Gastrocnemius medialis (tissue), 4 donors: ENCODE data around the gene DAGLB. TPM values are rescaled to one million over a fixed set of nuclear protein-coding genes. Genes with fewer than 3 reads are reported as not detected.
A peak's percentile ranks its signal among the peaks of the same experiment; 100 is the strongest.

Source experiments
- ATAC-seq, 2 donors: fragments of 150-250 bp; one replicate each; pipeline ENCODE4 v1.9.1; 2016
- DNase-seq, 2 donors: peaks; one replicate each; pipeline ENCODE4 v3.0.0-alpha.2; 2019
- H3K27ac ChIP-seq, 4 donors: fragments of 200-600 bp; sonication (generic); 1 replicate in 1 of 4; 2 replicates in 3 of 4; pipeline ENCODE4 v1.5.1; 2016 to 2018; ENCODE audit warnings: mild to moderate bottlenecking in 2 of 4, moderate library complexity in 1 of 4
- H3K27me3 ChIP-seq, 3 donors: fragments of 200-600 bp; sonication (generic) in 2 of 3; 1 replicate in 1 of 3; 2 replicates in 2 of 3; pipeline versions ENCODE4 v1.5.1 to v1.6.0; 2016 to 2019; ENCODE audit warnings: mild to moderate bottlenecking in 1 of 3, moderate library complexity in 1 of 3
- H3K36me3 ChIP-seq, 2 donors: fragments of 200-600 bp; sonication (generic) in 1 of 2; one replicate each; pipeline ENCODE4 v1.5.1; 2017 to 2018
- H3K4me1 ChIP-seq, 2 donors: fragments of 200-600 bp; sonication (generic) in 1 of 2; one replicate each; pipeline ENCODE4 v1.5.1; 2016 to 2017; ENCODE audit warnings: mild to moderate bottlenecking in 2 of 2
- H3K4me3 ChIP-seq, 4 donors: fragments of 200-600 bp; sonication (generic) in 3 of 4; 1 replicate in 1 of 4; 2 replicates in 3 of 4; pipeline ENCODE4 v1.5.1; 2016 to 2019; ENCODE audit warnings: mild to moderate bottlenecking in 2 of 4
- H3K9me3 ChIP-seq, 3 donors: fragments of 200-600 bp; sonication (generic) in 2 of 3; 1 replicate in 1 of 3; 2 replicates in 2 of 3; pipeline ENCODE4 v1.5.1; 2016 to 2019
- CTCF ChIP-seq, 5 experiments: fragments of 450-650 bp in 3 of 5; fragments of 200-600 bp in 2 of 5; sonication (generic) in 2 of 5; IDR thresholded peaks in 4 of 5; conservative IDR thresholded peaks in 1 of 5; 1 replicate in 4 of 5; 2 replicates in 1 of 5; pipeline ENCODE4 v1.5.1; 2016 to 2019; ENCODE audit warnings: antibody characterized with exemption in 5 of 5, mild to moderate bottlenecking in 3 of 5, moderate library complexity in 3 of 5
- POLR2A ChIP-seq, 2 donors: fragments of 450-650 bp; IDR thresholded peaks; one replicate each; pipeline ENCODE4 v1.6.1; 2017; ENCODE audit warnings: antibody characterized with exemption in 2 of 2, mild to moderate bottlenecking in 2 of 2, moderate library complexity in 2 of 2
- in situ Hi-C, 4 donors: fragments of 200-750 bp; cut with MboI; loops; one replicate each; pipeline versions ENCODE4 v1.15.0 to v1.8.0; 2017; ENCODE audit warnings: low sequenced_read_pairs in 4 of 4
- intact Hi-C: fragments of 100-400 bp; cut with DNase I; formaldehyde crosslinking; loops from one replicate; pipeline ENCODE4 v1.15.1; 2023; ENCODE audit warnings: low total_unique reads
- total RNA-seq, 4 donors: library from RNA; depleted of rRNA; stranded (reverse); fragments of >200 nt; gene quantifications; one replicate each; pipeline versions ENCODE4 v1.1.0 to v1.2.3, GENCODE V29; 2016

Gene DAGLB
- total RNA-seq, 4 donors from 2014 or later = 11.7 to 24.0 (median 16.1) TPM

- H3K27me3 ChIP-seq = no peaks in the 10 kb centered on the region
- DNase-seq (no peak), ATAC-seq (no peak)
- intact Hi-C loops (no loop called here), in situ Hi-C loops (no loop called here)
- H3K4me3 ChIP-seq = peak overlapping the region; percentile 64 to 91 (median 72)
- H3K27ac ChIP-seq = peak overlapping the region; percentile 76 to 93 (median 87)
- H3K4me1 ChIP-seq = peaks cover 41 to 44% of the 10 kb centered on the region in 2 donors
- no peaks in the 10 kb centered on the region for H3K9me3 ChIP-seq
- H3K36me3 ChIP-seq = no peaks in the 10 kb centered on the region
- TF ChIP-seq POLR2A (IDR thresholded peaks at IDR 0.05) = no peak
- TF ChIP-seq CTCF (IDR thresholded peaks at IDR 0.05 in 4 of 5, conservative IDR thresholded peaks at IDR 0.05 in 1 of 5) = no peak
Observed at GRCh38 chr7:6482743-6483119, 35.0 kb upstream of the DAGLB start.

GRCh38 chr7:6482307-6482706 is 34.6 kb upstream of the DAGLB start:
- Histone ChIP-seq H3K9me3 (no peaks in the 10 kb centered on the region), H3K4me3 (peak overlapping the region; percentile 64 to 91 (median 72)), H3K27me3 (no peaks in the 10 kb centered on the region), H3K4me1 (peaks cover 45 to 49% of the 10 kb centered on the region in 2 donors), H3K36me3 (no peaks in the 10 kb centered on the region), H3K27ac (peak overlapping the region in 3 of 4 donors; percentile 83 to 93 (median 91))
- no peak for TF ChIP-seq POLR2A (IDR thresholded peaks at IDR 0.05)
- no peak for TF ChIP-seq CTCF (IDR thresholded peaks at IDR 0.05 in 4 of 5, conservative IDR thresholded peaks at IDR 0.05 in 1 of 5)
- in situ Hi-C loops = no loop called here
- DNase-seq (no peak), ATAC-seq (no peak)
- intact Hi-C loops = no loop called here

- in situ Hi-C loops (no loop called here), intact Hi-C loops (loop anchor here (1.0 kb wide), 1 partner anchor 33 kb away; no protein-coding TSS in a partner anchor)
- peaks cover 53 to 57% of the 10 kb centered on the region in 2 donors for H3K4me1 ChIP-seq
- DNase-seq (no peak), ATAC-seq (no peak)
- H3K9me3 ChIP-seq = no peaks in the 10 kb centered on the region
- no peak overlapping the region for H3K4me3 ChIP-seq
- H3K27me3 ChIP-seq = no peaks in the 10 kb centered on the region
- peak overlapping the region in 3 of 4 donors; percentile 30 to 60 (median 52) for H3K27ac ChIP-seq
- no peaks in the 10 kb centered on the region for H3K36me3 ChIP-seq
- TF ChIP-seq POLR2A (IDR thresholded peaks at IDR 0.05) = no peak
- TF ChIP-seq CTCF (IDR thresholded peaks at IDR 0.05 in 4 of 5, conservative IDR thresholded peaks at IDR 0.05 in 1 of 5) = no peak
Observed at GRCh38 chr7:6481445-6481844, 33.7 kb upstream of the DAGLB start.

- H3K27ac ChIP-seq = peak overlapping the region; percentile 49 to 60 (median 53)
- DNase-seq = no peak
- TF ChIP-seq POLR2A (IDR thresholded peaks at IDR 0.05) = no peak
- TF ChIP-seq CTCF (IDR thresholded peaks at IDR 0.05 in 4 of 5, conservative IDR thresholded peaks at IDR 0.05 in 1 of 5) = no peak
- no peak for ATAC-seq
- H3K9me3 ChIP-seq = no peaks in the 10 kb centered on the region
- peaks cover 60 to 68% of the 10 kb centered on the region in 2 donors for H3K4me1 ChIP-seq
- no peaks in the 10 kb centered on the region for H3K36me3 ChIP-seq
- no peaks in the 10 kb centered on the region for H3K27me3 ChIP-seq
- in situ Hi-C loops (no loop called here), intact Hi-C loops (no loop called here)
- H3K4me3 ChIP-seq = peak overlapping the region in 1 of 4 donors; percentile 18
Observed at GRCh38 chr7:6480323-6480660, 32.5 kb upstream of the DAGLB start.

GRCh38 chr7:6479067-6479466 is 31.3 kb upstream of the DAGLB start:
- Histone ChIP-seq H3K27ac (peak overlapping the region in 1 of 4 donors; percentile 60), H3K36me3 (no peaks in the 10 kb centered on the region), H3K4me1 (peaks cover 60 to 64% of the 10 kb centered on the region in 2 donors), H3K4me3 (no peak overlapping the region), H3K9me3 (no peaks in the 10 kb centered on the region), H3K27me3 (no peaks in the 10 kb centered on the region)
- TF ChIP-seq POLR2A (IDR thresholded peaks at IDR 0.05) = no peak
- TF ChIP-seq CTCF (IDR thresholded peaks at IDR 0.05 in 4 of 5, conservative IDR thresholded peaks at IDR 0.05 in 1 of 5) = no peak
- intact Hi-C loops (no loop called here), in situ Hi-C loops (no loop called here)
- no peak for DNase-seq
- no peak for ATAC-seq
